Measurements from ENCODE around the gene PAPPA2. TPM values are rescaled to one million over a fixed set of nuclear protein-coding genes. Genes with fewer than 3 reads are reported as not detected.

Gene PAPPA2
- total RNA-seq, 1 experiment from 2014 or later, result 0.06 TPM

DNA sequence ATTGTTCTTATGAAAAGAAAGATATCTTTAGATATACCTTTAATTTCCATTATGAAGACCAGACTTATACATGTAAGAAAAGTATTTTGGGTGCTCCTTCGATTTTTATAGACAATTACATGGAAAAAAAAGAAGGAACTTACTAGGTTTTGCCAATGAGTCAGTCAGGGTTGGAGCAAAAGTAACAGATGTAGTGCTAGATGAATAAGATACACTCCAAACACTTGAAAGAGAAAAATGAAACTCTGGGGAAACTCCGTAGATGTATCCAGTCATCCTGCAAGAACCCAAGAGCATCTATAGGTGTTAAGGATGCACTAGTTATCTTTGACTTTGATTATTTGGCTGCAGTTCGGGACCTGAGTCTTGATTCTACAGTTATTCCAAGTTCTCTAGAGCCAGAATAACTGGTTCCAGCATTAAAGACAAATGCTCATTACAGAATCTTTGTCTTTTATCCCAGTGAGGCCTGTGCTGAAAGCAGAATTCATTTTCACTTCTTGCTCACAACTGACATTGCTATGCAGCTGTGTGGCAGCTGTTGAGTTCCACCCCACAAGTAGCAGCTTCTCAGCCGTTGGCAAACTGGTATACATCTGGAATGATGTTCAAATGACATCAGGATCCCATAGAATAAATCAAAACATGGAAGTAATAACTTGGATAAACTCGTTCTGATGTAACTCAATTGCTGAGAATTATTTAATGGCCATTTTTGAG, 375.5 kb downstream of the PAPPA2 start:
- Histone ChIP-seq H3K9me3 (ENCODE audit: low read depth, low read length, poor library complexity, severe bottlenecking) (no peaks in the 10 kb centered on the region), H3K4me1 (ENCODE audit: insufficient read depth, low read length, poor library complexity, severe bottlenecking) (no peaks in the 10 kb centered on the region), H3K36me3 (ENCODE audit: insufficient read depth, low read length, poor library complexity, severe bottlenecking) (no peaks in the 10 kb centered on the region), H3K27me3 (replicated peaks; ENCODE audit: insufficient read depth, low read depth, low read length, poor library complexity) (peaks cover 10% of the 10 kb centered on the region), H3K27ac (ENCODE audit: low read depth, low read length, poor library complexity, severe bottlenecking) (no peak overlapping the region), H3K4me3 (ENCODE audit: low read depth, low read length, poor library complexity, severe bottlenecking) (no peak overlapping the region)
- DNase-seq (ENCODE audit: low spot score), result no peak
- BruUV-seq (replicated peaks), result no TSS peak
- intact Hi-C loops (cut with micrococcal nuclease; ENCODE audit: unreplicated experiment), result loop anchor here (10.0 kb wide), 1 partner anchor 64 kb away; no protein-coding TSS in a partner anchor
- CTCF ChIA-PET, result no interaction called here
- POLR2A ChIA-PET (ENCODE audit: low non-redundant PET), result no interaction called here
- TF ChIP-seq, protein P1, sequence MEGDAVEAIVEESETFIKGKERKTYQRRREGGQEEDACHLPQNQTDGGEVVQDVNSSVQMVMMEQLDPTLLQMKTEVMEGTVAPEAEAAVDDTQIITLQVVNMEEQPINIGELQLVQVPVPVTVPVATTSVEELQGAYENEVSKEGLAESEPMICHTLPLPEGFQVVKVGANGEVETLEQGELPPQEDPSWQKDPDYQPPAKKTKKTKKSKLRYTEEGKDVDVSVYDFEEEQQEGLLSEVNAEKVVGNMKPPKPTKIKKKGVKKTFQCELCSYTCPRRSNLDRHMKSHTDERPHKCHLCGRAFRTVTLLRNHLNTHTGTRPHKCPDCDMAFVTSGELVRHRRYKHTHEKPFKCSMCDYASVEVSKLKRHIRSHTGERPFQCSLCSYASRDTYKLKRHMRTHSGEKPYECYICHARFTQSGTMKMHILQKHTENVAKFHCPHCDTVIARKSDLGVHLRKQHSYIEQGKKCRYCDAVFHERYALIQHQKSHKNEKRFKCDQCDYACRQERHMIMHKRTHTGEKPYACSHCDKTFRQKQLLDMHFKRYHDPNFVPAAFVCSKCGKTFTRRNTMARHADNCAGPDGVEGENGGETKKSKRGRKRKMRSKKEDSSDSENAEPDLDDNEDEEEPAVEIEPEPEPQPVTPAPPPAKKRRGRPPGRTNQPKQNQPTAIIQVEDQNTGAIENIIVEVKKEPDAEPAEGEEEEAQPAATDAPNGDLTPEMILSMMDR (conservative IDR thresholded peaks at IDR 0.05; ENCODE audit: low read depth, low read length), result no peak
- no peak for TF ChIP-seq EZH2 (IDR thresholded peaks at IDR 0.05; ENCODE audit: borderline replicate concordance, low read depth, low read length, poor library complexity, severe bottlenecking)

DNA sequence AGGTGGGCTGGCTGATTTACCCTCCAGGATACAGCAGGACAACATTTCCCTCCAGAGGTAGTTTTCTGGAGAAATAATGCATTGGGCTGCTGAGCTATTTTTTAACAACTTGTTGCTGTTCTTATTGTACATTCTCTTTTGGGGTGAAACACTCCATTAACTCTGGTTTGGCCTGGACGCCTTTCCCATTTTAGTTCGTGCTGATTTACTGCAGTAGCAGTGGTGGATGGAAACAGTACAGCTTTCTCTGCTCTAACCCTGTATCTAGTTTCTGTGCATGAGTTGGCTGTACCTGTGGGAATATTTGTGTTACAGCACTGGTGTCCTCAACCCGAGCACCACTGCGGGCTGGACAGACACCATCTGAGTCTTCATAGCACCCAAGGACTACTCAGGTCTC, 376.2 kb downstream of the PAPPA2 start:
- BruUV-seq (replicated peaks), result no TSS peak
- H3K4me3 ChIP-seq (ENCODE audit: low read depth, low read length, poor library complexity, severe bottlenecking), result no peak overlapping the region
- H3K9me3 ChIP-seq (ENCODE audit: low read depth, low read length, poor library complexity, severe bottlenecking), result no peaks in the 10 kb centered on the region
- ChIA-PET CTCF (no interaction called here), POLR2A (ENCODE audit: low non-redundant PET) (no interaction called here)
- DNase-seq (ENCODE audit: low spot score), result no peak
- no peaks in the 10 kb centered on the region for H3K36me3 ChIP-seq (ENCODE audit: insufficient read depth, low read length, poor library complexity, severe bottlenecking)
- no peak overlapping the region for H3K27ac ChIP-seq (ENCODE audit: low read depth, low read length, poor library complexity, severe bottlenecking)
- H3K4me1 ChIP-seq (ENCODE audit: insufficient read depth, low read length, poor library complexity, severe bottlenecking), result no peaks in the 10 kb centered on the region
- intact Hi-C loops (cut with micrococcal nuclease; ENCODE audit: unreplicated experiment), result loop anchor here (10.0 kb wide), 1 partner anchor 64 kb away; no protein-coding TSS in a partner anchor
- peaks cover 10% of the 10 kb centered on the region for H3K27me3 ChIP-seq (replicated peaks; ENCODE audit: insufficient read depth, low read depth, low read length, poor library complexity)
- TF ChIP-seq EZH2 (IDR thresholded peaks at IDR 0.05; ENCODE audit: borderline replicate concordance, low read depth, low read length, poor library complexity, severe bottlenecking), result no peak
- TF ChIP-seq, protein P1 (conservative IDR thresholded peaks at IDR 0.05; ENCODE audit: low read depth, low read length), result no peak

DNA sequence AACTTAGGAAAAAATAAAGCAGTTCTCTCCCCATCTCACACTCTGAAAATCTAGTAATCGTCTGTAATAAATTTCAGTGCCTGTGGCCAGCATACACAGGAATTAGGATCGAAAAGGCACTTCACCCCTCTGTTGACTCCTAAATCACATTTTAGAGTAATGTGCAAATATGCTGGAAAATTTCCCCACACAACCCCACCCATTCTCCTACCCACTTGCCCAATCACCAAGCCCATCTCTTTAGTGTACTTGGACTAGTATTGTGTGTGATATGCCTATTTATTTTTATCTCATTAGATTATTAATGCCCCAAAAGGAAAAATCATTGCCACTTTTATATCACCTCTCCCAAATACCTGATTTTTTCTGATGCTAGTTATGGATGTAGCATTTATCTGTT, 378.3 kb downstream of the PAPPA2 start:
- no peak overlapping the region for H3K27ac ChIP-seq (ENCODE audit: low read depth, low read length, poor library complexity, severe bottlenecking)
- POLR2A ChIA-PET (ENCODE audit: low non-redundant PET), result no interaction called here
- H3K4me3 ChIP-seq (ENCODE audit: low read depth, low read length, poor library complexity, severe bottlenecking), result no peak overlapping the region
- intact Hi-C loops (cut with micrococcal nuclease; ENCODE audit: unreplicated experiment), result no loop called here
- H3K4me1 ChIP-seq (ENCODE audit: insufficient read depth, low read length, poor library complexity, severe bottlenecking), result peaks cover 3% of the 10 kb centered on the region
- DNase-seq (ENCODE audit: low spot score), result no peak
- no peaks in the 10 kb centered on the region for H3K36me3 ChIP-seq (ENCODE audit: insufficient read depth, low read length, poor library complexity, severe bottlenecking)
- CTCF ChIA-PET, result no interaction called here
- BruUV-seq (replicated peaks), result no TSS peak
- peaks cover 10% of the 10 kb centered on the region for H3K27me3 ChIP-seq (replicated peaks; ENCODE audit: insufficient read depth, low read depth, low read length, poor library complexity)
- H3K9me3 ChIP-seq (ENCODE audit: low read depth, low read length, poor library complexity, severe bottlenecking), result no peaks in the 10 kb centered on the region
- no peak for TF ChIP-seq EZH2 (IDR thresholded peaks at IDR 0.05; ENCODE audit: borderline replicate concordance, low read depth, low read length, poor library complexity, severe bottlenecking)
- TF ChIP-seq, protein P1 (conservative IDR thresholded peaks at IDR 0.05; ENCODE audit: low read depth, low read length), result no peak
